HFFc6 (cell line): ENCODE results near the gene ELOVL2. TPM values are rescaled to one million over a fixed set of nuclear protein-coding genes. Genes with fewer than 3 reads are reported as not detected.

Experiments used
- DNase-seq: peaks from one replicate; pipeline ENCODE4 v3.0.0-alpha.2; 2018
- H3K27ac Mint-ChIP-seq: 2 replicates; pipeline ENCODE4 v1.8.0; 2020; ENCODE audit warnings: mild to moderate bottlenecking, mixed read lengths
- H3K27me3 Mint-ChIP-seq: 2 replicates; pipeline ENCODE4 v1.8.0; 2021; ENCODE audit warnings: mild to moderate bottlenecking, moderate library complexity, mixed read lengths; ENCODE audit not compliant: insufficient read depth
- H3K36me3 Mint-ChIP-seq: 2 replicates; pipeline ENCODE4 v1.8.0; 2021; ENCODE audit warnings: low read depth, mixed read lengths
- H3K4me1 Mint-ChIP-seq: 2 replicates; pipeline ENCODE4 v1.8.0; 2020; ENCODE audit warnings: low read depth, mixed read lengths
- H3K4me3 Mint-ChIP-seq: 2 replicates; pipeline ENCODE4 v1.8.0; 2020; ENCODE audit warnings: mild to moderate bottlenecking, moderate library complexity, mixed read lengths
- H3K9me3 Mint-ChIP-seq: 2 replicates; pipeline ENCODE4 v1.8.0; 2020; ENCODE audit warnings: mild to moderate bottlenecking, mixed read lengths
- CTCF ChIP-seq: fragments of 200-600 bp; sonication (generic); IDR thresholded peaks from 2 replicates; pipeline ENCODE4 v1.5.0; 2021; ENCODE audit warnings: antibody characterized with exemption, mild to moderate bottlenecking
- total RNA-seq, 6 experiments: library from RNA; stranded (reverse); fragmentation: NEBNext Ultra II Directional; extraction: Animal tissue kit (Norgen Biotek cat#: 25700); gene quantifications; 2 replicates in 1 of 6; 3 replicates in 5 of 6; pipeline ENCODE4 v1.2.3, GENCODE V29; 2021

The ELOVL2 gene
- total RNA-seq, 6 experiments from 2014 or later = 0.05 to 0.09 (median 0.05) TPM; not detected in 3

- H3K36me3 Mint-ChIP-seq = no peaks in the 10 kb centered on the region
- no peak overlapping the region for H3K4me3 Mint-ChIP-seq
- H3K27me3 Mint-ChIP-seq = peaks cover 6% of the 10 kb centered on the region
- no peak for TF ChIP-seq CTCF
- no peak overlapping the region for H3K27ac Mint-ChIP-seq
- H3K4me1 Mint-ChIP-seq = peaks cover 19% of the 10 kb centered on the region
- no peak for DNase-seq
- H3K9me3 Mint-ChIP-seq = no peaks in the 10 kb centered on the region
Measured at GRCh38 chr6:11030904-11031303, 13.2 kb downstream of the ELOVL2 start.

GRCh38 chr6:11028959-11029358, 15.1 kb downstream of the ELOVL2 start:
- no peaks in the 10 kb centered on the region for H3K36me3 Mint-ChIP-seq
- TF ChIP-seq CTCF = no peak
- DNase-seq = no peak
- H3K27me3 Mint-ChIP-seq = peaks cover 12% of the 10 kb centered on the region
- H3K4me1 Mint-ChIP-seq = peaks cover 14% of the 10 kb centered on the region
- no peak overlapping the region for H3K27ac Mint-ChIP-seq
- H3K9me3 Mint-ChIP-seq = no peaks in the 10 kb centered on the region
- H3K4me3 Mint-ChIP-seq = no peak overlapping the region

- Mint-ChIP-seq H3K4me1 (peaks cover under 1% of the 10 kb centered on the region), H3K9me3 (no peaks in the 10 kb centered on the region), H3K27ac (no peak overlapping the region), H3K27me3 (peaks cover 12% of the 10 kb centered on the region), H3K36me3 (no peaks in the 10 kb centered on the region), H3K4me3 (no peak overlapping the region)
- DNase-seq = no peak
- no peak for TF ChIP-seq CTCF
Measured at GRCh38 chr6:11027565-11028110, 16.5 kb downstream of the ELOVL2 start.

- Mint-ChIP-seq H3K4me1 (no peaks in the 10 kb centered on the region), H3K9me3 (no peaks in the 10 kb centered on the region), H3K27ac (no peak overlapping the region), H3K4me3 (no peak overlapping the region), H3K36me3 (no peaks in the 10 kb centered on the region), H3K27me3 (peaks cover 17% of the 10 kb centered on the region)
- DNase-seq = no peak
- no peak for TF ChIP-seq CTCF
Measured at GRCh38 chr6:11025921-11026635, 18.0 kb downstream of the ELOVL2 start.

- no peak for DNase-seq
- H3K27me3 Mint-ChIP-seq = peaks cover 19% of the 10 kb centered on the region
- H3K4me3 Mint-ChIP-seq = no peak overlapping the region
- no peak overlapping the region for H3K27ac Mint-ChIP-seq
- H3K4me1 Mint-ChIP-seq = no peaks in the 10 kb centered on the region
- TF ChIP-seq CTCF = no peak
- H3K9me3 Mint-ChIP-seq = no peaks in the 10 kb centered on the region
- H3K36me3 Mint-ChIP-seq = no peaks in the 10 kb centered on the region
Measured at GRCh38 chr6:11025130-11025529, 19.0 kb downstream of the ELOVL2 start.
